ENCODE results near the gene GPR39. TPM values are rescaled to one million over a fixed set of nuclear protein-coding genes. Genes with fewer than 3 reads are reported as not detected.
A peak's percentile ranks its signal among the peaks of the same experiment; 100 is the strongest.

Gene GPR39
- total RNA-seq, 2 experiments from 2014 or later = 0.13 TPM; not detected in 1

GRCh38 chr2:132547090-132547687 lies 130.6 kb downstream of the GPR39 start:
- Histone ChIP-seq H3K4me3 (ENCODE audit: low read depth, low read length, poor library complexity, severe bottlenecking) (no peak overlapping the region), H3K4me2 (ENCODE audit: low read length) (no peak overlapping the region), H3K36me3 (ENCODE audit: insufficient read depth, low read length) (no peaks in the 10 kb centered on the region), H3K79me2 (ENCODE audit: insufficient read depth, low read depth, low read length) (no peaks in the 10 kb centered on the region), H4K20me1 (ENCODE audit: insufficient read depth, low read length) (no peaks in the 10 kb centered on the region), H2AFZ (ENCODE audit: low read length) (no peak overlapping the region), H3K4me1 (ENCODE audit: insufficient read depth, low read length, poor library complexity, severe bottlenecking) (no peaks in the 10 kb centered on the region), H3K27ac (ENCODE audit: low read depth, low read length, poor library complexity, severe bottlenecking) (no peak overlapping the region), H3K9me3 (ENCODE audit: low read length) (no peaks in the 10 kb centered on the region), H3K9me2 (ENCODE audit: insufficient read depth, low read length) (no peaks in the 10 kb centered on the region)
- POLR2A ChIA-PET = interaction anchor here (0.6 to 0.9 kb wide), 2 partner anchors 24 to 549 kb away, joined by 4 read pairs; no protein-coding TSS in a partner anchor
- intact Hi-C loops (cut with micrococcal nuclease; ENCODE audit: unreplicated experiment) = loop anchor here (1.0 to 2.0 kb wide), 2 partner anchors 278 to 624 kb away; no protein-coding TSS in a partner anchor
- BruUV-seq (replicated peaks) = no TSS peak
- CTCF ChIA-PET (ENCODE audit: unreplicated experiment) = no interaction called here
- TF ChIP-seq, protein P1, sequence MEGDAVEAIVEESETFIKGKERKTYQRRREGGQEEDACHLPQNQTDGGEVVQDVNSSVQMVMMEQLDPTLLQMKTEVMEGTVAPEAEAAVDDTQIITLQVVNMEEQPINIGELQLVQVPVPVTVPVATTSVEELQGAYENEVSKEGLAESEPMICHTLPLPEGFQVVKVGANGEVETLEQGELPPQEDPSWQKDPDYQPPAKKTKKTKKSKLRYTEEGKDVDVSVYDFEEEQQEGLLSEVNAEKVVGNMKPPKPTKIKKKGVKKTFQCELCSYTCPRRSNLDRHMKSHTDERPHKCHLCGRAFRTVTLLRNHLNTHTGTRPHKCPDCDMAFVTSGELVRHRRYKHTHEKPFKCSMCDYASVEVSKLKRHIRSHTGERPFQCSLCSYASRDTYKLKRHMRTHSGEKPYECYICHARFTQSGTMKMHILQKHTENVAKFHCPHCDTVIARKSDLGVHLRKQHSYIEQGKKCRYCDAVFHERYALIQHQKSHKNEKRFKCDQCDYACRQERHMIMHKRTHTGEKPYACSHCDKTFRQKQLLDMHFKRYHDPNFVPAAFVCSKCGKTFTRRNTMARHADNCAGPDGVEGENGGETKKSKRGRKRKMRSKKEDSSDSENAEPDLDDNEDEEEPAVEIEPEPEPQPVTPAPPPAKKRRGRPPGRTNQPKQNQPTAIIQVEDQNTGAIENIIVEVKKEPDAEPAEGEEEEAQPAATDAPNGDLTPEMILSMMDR (conservative IDR thresholded peaks at IDR 0.05; ENCODE audit: low read length) = peak; percentile 90
- no peak for TF ChIP-seq EZH2phosphoT487 (IDR thresholded peaks at IDR 0.05; ENCODE audit: borderline replicate concordance, low read depth, low read length)
- DNase-seq (ENCODE audit: low spot score) = peak; percentile 76

DNA sequence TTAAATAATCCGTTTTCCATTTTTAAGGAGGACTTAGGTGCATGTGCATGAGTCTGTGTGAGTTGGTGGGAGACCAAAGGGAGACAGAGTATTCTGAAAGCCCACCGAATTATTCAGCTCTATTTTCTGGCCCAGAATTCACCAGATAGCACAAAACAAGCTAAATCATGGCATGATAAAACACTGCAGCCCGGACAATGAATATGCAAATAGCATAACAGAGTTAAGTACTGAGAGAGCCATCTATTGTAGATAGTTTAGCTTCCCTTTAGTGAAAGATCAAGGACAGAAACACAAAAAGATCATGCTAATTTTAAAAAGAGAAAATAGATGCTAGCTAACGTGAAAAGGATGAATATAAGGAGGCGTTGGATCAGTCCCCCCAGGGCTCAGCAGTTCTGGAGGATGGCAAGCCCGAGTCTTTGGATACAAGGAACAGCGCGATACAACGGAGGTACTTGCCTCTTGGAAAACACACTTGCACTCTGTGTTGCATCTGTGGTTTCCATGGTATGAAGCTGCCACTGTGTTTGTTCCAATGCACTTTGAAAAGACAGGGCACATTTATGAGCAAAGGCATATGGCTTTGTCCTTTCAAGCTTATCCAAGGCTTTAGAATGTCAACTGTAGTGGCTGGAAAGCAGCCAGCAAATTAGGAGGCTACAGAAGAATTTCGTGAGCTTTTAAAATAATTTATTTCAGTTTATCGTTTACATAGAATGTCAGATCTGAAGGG lies 133.5 kb downstream of the GPR39 start:
- no peaks in the 10 kb centered on the region for H3K36me3 ChIP-seq (ENCODE audit: insufficient read depth, low read length)
- no peaks in the 10 kb centered on the region for H3K9me2 ChIP-seq (ENCODE audit: insufficient read depth, low read length)
- no peaks in the 10 kb centered on the region for H4K20me1 ChIP-seq (ENCODE audit: insufficient read depth, low read length)
- BruUV-seq (replicated peaks) = no TSS peak
- no peaks in the 10 kb centered on the region for H3K4me1 ChIP-seq (ENCODE audit: insufficient read depth, low read length, poor library complexity, severe bottlenecking)
- ChIA-PET CTCF (ENCODE audit: unreplicated experiment) (interaction anchor here (0.5 kb wide), 1 partner anchor 164 kb away, joined by 3 read pairs; no protein-coding TSS in a partner anchor), POLR2A (interaction anchor here (0.7 to 1.0 kb wide), 3 partner anchors 13 to 1221 kb away, joined by 3 read pairs; no protein-coding TSS in a partner anchor)
- H3K9me3 ChIP-seq (ENCODE audit: low read length) = no peaks in the 10 kb centered on the region
- DNase-seq (ENCODE audit: low spot score) = no peak
- no peak for TF ChIP-seq EZH2phosphoT487 (IDR thresholded peaks at IDR 0.05; ENCODE audit: borderline replicate concordance, low read depth, low read length)
- H3K27ac ChIP-seq (ENCODE audit: low read depth, low read length, poor library complexity, severe bottlenecking) = no peak overlapping the region
- intact Hi-C loops (cut with micrococcal nuclease; ENCODE audit: unreplicated experiment) = no loop called here
- no peak overlapping the region for H2AFZ ChIP-seq (ENCODE audit: low read length)
- H3K79me2 ChIP-seq (ENCODE audit: insufficient read depth, low read depth, low read length) = no peaks in the 10 kb centered on the region
- no peak overlapping the region for H3K4me3 ChIP-seq (ENCODE audit: low read depth, low read length, poor library complexity, severe bottlenecking)
- no peak overlapping the region for H3K4me2 ChIP-seq (ENCODE audit: low read length)

GRCh38 chr2:132550946-132551345 lies 134.3 kb downstream of the GPR39 start:
- Histone ChIP-seq H4K20me1 (ENCODE audit: insufficient read depth, low read length) (no peaks in the 10 kb centered on the region), H3K79me2 (ENCODE audit: insufficient read depth, low read depth, low read length) (no peaks in the 10 kb centered on the region), H2AFZ (ENCODE audit: low read length) (no peak overlapping the region), H3K4me3 (ENCODE audit: low read depth, low read length, poor library complexity, severe bottlenecking) (no peak overlapping the region), H3K9me2 (ENCODE audit: insufficient read depth, low read length) (no peaks in the 10 kb centered on the region), H3K4me2 (ENCODE audit: low read length) (no peak overlapping the region), H3K36me3 (ENCODE audit: insufficient read depth, low read length) (no peaks in the 10 kb centered on the region), H3K9me3 (ENCODE audit: low read length) (no peaks in the 10 kb centered on the region), H3K27ac (ENCODE audit: low read depth, low read length, poor library complexity, severe bottlenecking) (no peak overlapping the region), H3K4me1 (ENCODE audit: insufficient read depth, low read length, poor library complexity, severe bottlenecking) (no peaks in the 10 kb centered on the region)
- ChIA-PET CTCF (ENCODE audit: unreplicated experiment) (interaction anchor here (1.0 kb wide), 1 partner anchor 211 kb away, joined by 3 read pairs; no protein-coding TSS in a partner anchor), POLR2A (interaction anchor here (0.7 to 1.0 kb wide), 2 partner anchors 12 to 95 kb away, joined by 3 read pairs; no protein-coding TSS in a partner anchor)
- DNase-seq (ENCODE audit: low spot score) = no peak
- BruUV-seq (replicated peaks) = no TSS peak
- intact Hi-C loops (cut with micrococcal nuclease; ENCODE audit: unreplicated experiment) = no loop called here
- TF ChIP-seq, protein P1 (conservative IDR thresholded peaks at IDR 0.05; ENCODE audit: low read length) = no peak
- no peak for TF ChIP-seq EZH2phosphoT487 (IDR thresholded peaks at IDR 0.05; ENCODE audit: borderline replicate concordance, low read depth, low read length)
